SH-SY5Y (cell line): ENCODE data around the gene BDKRB2.

Experiments used
- GATA2 ChIP-seq: IDR thresholded peaks from 2 replicates; pipeline ENCODE4 v1.6.1; 2011; ENCODE audit warnings: mild to moderate bottlenecking, low read depth, low read length
- GATA3 ChIP-seq: IDR thresholded peaks from 2 replicates; pipeline ENCODE4 v1.6.1; 2011; ENCODE audit warnings: low read depth, mild to moderate bottlenecking, low read length, moderate library complexity

BDKRB2 gene

DNA sequence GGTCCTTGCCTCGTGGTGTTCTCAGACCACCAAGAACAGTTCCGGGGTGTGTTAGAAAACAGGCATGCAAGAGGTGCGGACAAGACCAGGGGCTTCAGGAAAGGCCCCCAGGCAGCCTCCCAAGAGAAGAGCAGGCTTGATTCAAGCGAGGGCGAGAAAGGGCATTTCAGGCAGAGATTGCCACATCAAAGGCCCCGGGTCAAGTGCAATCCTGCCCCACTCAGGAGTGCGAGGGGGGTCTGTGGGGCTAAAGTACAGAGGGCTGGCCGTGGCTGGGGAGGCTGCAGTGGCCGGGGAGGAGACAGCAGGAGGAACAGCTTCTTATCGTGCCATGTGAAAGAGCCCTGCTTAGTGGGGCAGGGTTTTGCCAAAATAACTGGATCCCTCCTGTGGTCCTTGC lies 2.7 kb upstream of the BDKRB2 start:
- no peak for TF ChIP-seq GATA2
- no peak for TF ChIP-seq GATA3

GRCh38 chr14:96202441-96203094 lies 2.1 kb upstream of the BDKRB2 start:
- TF ChIP-seq GATA2 (no peak), GATA3 (no peak)

DNA sequence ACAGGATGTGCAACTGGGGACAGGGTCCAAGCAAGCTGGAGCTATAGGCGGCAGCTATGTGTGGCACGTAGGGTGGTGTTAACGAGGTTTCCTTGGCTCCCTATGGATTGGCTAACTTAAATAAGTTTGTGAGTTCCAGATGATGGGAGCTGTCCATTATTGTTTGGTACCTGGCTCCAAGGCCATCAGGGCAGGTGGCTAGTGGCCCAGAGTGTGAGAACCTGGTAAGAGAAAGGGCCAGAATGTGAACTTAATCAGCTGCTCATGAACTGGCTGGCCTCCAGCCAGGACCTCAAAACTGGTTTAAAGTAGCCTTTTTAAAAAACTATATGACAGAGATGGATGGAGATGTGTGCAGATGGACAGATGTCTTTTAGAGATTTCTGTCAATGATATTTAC lies 1.5 kb upstream of the BDKRB2 start:
- TF ChIP-seq GATA2 (no peak), GATA3 (no peak)

GRCh38 chr14:96203635-96204034 lies 1.0 kb upstream of the BDKRB2 start:
- TF ChIP-seq GATA2 (no peak), GATA3 (no peak)

- no peak for TF ChIP-seq GATA2
- TF ChIP-seq GATA3: no peak
Observed at GRCh38 chr14:96205059-96205977, 679 bp downstream of the BDKRB2 start.

- TF ChIP-seq GATA2 (no peak), GATA3 (no peak)
Observed at GRCh38 chr14:96205978-96206360, 1.3 kb downstream of the BDKRB2 start.

GRCh38 chr14:96206461-96206860 lies 1.8 kb downstream of the BDKRB2 start:
- TF ChIP-seq GATA2: no peak
- no peak for TF ChIP-seq GATA3

DNA sequence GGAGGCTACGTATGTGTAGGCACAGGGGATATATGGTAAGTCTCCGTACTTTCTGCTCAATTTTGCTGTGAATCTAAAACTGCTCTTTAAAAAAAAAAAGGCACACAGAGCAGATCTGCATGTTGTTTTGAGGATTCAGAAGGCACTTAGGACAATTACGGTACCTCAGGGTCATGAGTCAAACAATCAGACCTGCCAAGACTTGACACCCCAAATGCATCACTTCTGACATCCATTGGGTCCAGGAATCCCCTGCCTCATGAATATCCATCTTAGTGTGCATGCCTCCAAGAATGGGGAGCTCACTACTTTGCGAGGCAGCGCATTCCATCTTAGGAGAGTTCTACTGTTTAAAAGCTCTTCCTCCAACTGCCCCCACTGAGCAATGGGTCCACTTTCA lies 3.0 kb downstream of the BDKRB2 start:
- TF ChIP-seq GATA2 (no peak), GATA3 (no peak)

DNA sequence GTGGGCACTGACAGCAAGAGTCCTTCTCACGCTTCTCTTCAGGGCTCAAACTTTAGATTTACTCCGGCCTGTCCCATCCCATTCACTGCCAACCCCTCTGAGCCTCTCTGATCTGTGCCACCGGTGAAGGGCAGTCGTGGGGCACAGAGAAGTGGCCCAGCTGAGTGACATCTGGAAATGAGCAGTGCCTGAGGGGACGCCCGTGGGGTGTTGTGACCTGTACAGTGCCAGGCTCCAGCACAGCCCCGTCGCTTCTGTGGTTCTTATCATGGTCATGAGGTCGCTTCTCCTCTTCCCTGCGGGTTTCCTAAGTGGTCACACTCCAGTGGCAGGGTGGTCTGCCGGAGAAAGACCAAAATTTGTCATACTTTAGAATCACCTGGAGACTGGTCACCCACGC lies 4.1 kb downstream of the BDKRB2 start:
- TF ChIP-seq GATA2: no peak
- no peak for TF ChIP-seq GATA3

DNA sequence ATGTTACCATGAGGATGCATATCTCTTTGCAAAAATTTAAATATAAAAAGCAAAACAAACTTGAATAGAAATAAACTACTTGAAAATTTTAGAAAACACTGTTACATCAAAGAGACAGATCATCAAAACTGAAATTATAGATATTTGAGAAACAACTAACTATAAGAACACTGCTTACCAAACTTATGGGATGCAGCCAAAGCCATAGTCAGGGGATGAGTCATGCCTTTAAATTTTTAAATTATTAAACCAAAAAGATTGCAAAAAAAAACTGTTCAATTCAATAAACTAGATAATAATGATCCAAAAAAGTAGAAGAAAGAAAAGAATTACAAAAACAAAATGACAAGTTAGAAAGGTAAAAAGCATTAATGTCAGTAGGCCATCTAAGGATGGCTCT lies 7.5 kb downstream of the BDKRB2 start:
- TF ChIP-seq GATA2 (no peak), GATA3 (no peak)

DNA sequence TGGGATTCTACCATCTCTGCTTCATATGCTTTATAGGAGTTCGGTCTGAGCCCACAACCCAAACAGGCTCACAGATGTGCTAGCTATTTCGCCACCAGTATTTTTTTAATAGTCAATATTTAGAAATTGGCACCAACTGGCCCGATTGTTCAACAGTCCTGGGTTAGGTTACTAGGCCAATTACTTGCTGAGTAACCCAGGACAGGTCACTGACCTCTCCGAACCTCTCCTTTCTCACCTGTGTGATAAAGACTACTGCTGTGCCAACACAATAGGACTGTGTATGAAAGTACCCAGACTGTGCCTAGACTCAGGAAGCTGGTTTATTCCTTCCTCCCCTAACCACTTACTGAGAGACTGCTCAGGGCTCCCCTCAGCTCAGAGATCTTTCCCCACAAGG lies 8.3 kb downstream of the BDKRB2 start:
- no peak for TF ChIP-seq GATA3

DNA sequence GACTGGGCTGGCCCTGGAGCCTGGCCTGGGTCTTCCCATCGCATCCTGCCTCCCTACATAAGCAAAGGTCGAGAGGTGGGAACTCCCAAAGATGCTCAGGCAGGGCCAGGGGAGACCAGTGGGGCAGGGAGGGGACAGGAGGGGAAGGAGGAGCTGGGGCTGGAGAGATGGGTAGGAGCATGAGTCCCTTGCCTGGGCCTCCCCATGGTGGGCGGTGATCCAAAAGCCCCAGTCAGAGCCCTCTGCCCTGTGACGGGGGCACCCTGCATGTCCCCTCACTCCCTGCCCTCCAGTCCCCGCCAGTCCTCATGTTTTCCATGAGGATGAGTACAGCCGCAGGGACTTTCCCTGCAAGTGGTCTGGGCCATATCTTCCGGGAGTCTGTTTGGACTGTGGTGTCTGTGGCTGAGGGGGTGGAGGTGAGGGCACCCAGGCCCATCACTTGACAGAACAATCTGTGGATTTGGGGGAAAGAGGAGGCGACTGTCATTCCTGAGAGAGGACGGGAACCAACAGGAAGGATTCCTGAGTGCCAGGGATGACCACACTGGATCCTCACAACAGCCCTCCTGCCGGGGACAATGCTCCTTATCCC lies 9.3 kb downstream of the BDKRB2 start:
- TF ChIP-seq GATA2 (no peak), GATA3 (no peak)

DNA sequence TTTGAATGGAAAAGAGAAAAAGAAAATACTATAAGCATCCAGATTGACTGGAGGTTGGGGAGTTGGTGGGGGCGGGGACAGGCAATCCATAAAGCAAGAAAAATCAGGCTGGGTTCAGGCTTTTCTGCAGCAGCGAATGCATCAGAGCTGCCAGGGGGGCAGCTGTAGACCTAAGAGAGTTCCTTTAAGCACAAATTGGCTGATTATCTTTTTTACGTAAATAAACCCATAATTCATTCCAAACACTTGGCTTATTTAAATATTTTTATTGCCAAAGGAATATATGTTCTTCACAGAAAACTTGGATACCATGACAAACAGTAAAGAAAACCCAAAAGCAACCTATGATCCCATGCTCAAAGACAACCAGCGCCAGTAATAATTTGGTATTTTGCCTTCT lies 10.2 kb downstream of the BDKRB2 start:
- no peak for TF ChIP-seq GATA3
- no peak for TF ChIP-seq GATA2

DNA sequence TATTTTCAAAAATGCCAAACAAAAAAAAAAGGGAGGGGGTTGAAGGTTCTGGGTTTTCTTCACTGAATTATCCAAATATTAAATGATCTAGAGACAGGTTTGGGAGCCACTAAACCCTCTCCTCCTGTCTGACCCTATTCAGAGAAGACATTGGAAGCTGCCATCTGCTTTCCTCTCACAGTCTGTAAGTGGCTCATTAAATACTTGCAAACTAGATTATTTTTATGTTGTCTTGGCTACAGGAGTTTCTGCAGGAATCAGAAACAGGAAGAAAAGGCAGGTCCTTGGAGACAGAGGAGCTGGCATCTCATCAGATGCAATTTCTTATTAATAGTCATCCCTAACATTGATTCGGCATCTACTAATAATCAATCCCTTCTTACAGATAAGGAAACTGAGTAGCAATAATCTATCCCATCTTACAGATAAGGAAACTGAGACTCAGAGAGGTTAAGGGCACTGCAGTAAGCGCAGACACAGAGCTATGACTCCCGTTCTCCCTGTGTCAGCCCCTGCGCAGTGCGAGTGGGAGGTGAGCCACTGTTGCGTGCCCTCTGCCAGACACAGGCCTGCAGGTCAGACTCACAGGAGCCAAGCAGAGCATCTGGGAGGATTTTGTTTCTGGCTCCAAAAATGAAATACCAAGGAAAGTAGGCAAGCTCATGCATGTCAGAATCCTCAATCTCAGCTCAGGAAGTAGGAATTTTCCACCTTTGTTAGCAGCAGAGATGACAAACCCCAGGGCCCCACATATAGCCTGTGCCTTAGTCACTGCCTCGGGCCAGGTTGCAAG lies 11.0 kb downstream of the BDKRB2 start:
- TF ChIP-seq GATA3 (no peak), GATA2 (no peak)
